ENCODE results near the gene PCDHA10.

The PCDHA10 gene

DNA sequence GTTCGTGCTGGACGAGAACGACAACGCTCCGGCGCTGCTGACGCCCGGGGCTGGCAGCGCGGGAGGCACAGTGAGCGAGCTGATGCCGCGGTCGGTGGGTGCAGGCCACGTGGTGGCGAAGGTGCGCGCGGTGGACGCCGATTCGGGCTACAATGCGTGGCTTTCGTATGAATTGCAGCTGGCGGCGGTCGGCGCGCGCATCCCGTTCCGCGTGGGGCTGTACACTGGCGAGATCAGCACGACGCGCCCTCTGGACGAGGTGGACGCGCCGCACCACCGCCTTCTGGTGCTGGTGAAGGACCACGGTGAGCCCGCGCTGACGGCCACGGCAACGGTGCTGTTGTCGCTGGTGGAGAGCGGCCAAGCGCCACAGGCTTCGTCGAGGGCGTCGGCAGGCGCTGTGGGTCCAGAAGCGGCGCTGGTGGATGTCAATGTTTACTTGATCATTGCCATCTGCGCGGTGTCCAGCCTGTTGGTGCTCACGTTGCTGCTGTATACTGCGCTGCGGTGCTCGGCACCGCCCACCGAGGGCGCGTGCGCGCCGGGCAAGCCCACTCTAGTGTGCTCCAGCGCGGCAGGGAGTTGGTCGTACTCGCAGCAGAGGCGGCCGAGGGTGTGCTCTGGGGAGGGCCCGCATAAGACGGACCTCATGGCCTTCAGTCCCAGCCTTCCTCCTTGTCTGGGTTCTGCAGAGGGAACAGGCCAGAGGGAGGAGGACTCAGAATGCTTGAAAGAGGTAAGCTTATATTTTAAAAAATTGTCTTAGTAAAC, 28.4 kb downstream of the PCDHA10 start:
- no peak for DNase-seq

DNA sequence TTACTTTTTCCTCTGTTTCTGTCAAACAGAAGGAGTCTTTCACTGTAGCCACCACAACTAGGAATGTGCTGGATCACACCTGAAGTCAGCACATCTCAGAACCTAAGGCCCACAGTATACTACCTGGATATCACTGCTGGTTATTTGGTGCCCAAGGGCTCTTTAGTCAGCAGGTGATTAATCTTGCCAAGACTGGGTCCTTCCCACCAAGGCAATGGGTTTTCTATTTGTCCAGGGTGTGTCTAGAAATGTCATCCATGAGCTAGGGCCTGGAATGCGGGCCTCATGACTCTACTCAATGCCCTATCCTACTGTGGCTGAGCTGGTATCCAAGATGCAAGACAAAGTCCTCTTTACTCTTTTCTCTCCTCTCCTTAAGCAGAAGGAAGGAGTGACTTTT, 60.6 kb downstream of the PCDHA10 start:
- DNase-seq: no peak

Data from NCI-H146 (cell line).